Neural progenitor cell (in vitro differentiated cells): Measurements from ENCODE around the gene HMCN1.

ENCODE experiments used
- CTCF ChIP-seq: fragments of 200-600 bp; sonication (generic); IDR thresholded peaks from 2 replicates; pipeline ENCODE4 v1.5.1; 2017; ENCODE audit warnings: antibody characterized with exemption, mild to moderate bottlenecking
- EZH2 ChIP-seq: fragments of 200-600 bp; sonication (generic); IDR thresholded peaks from 2 replicates; pipeline ENCODE4 v1.6.1; 2017; ENCODE audit warnings: antibody characterized with exemption, mild to moderate bottlenecking, moderate library complexity
- EZH2phosphoT487 ChIP-seq: fragments of 200-600 bp; sonication (generic); IDR thresholded peaks from 2 replicates; pipeline ENCODE4 v1.6.1; 2017; ENCODE audit warnings: antibody characterized with exemption

GRCh38 chr1:185825556-185825955, 91.4 kb downstream of the HMCN1 start:
- no peak for TF ChIP-seq CTCF
- no peak for TF ChIP-seq EZH2phosphoT487
- TF ChIP-seq EZH2: no peak
